AG04449 (cell line): ENCODE results near the gene OSTC.
A peak's percentile ranks its signal among the peaks of the same experiment; 100 is the strongest.

Experiments used
- CTCF ChIA-PET: fragments of 350-600 bp; formaldehyde crosslinking; extraction: SDS; loops from one replicate; lab custom pipeline; 2021; ENCODE audit warnings: antibody characterized with exemption; lab: Yijun Ruan, JAX
- POLR2A ChIA-PET: fragments of 400-600, 350-600 bp; formaldehyde crosslinking; extraction: SDS; loops from one replicate; lab custom pipeline; 2020; ENCODE audit warnings: antibody characterized with exemption, inconsistent platforms; lab: Yijun Ruan, JAX
- DNase-seq: peaks from one replicate; pipeline ENCODE4 v3.0.0-alpha.2; 2010; ENCODE audit warnings: low read depth, low spot score
- H3K4me3 ChIP-seq: 2 replicates; pipeline ENCODE4 v1.5.1; 2011; ENCODE audit warnings: low read depth, mild to moderate bottlenecking, control low read depth, low read length
- CTCF ChIP-seq: IDR thresholded peaks from one replicate; pipeline ENCODE4 v1.5.1; 2011; ENCODE audit warnings: mild to moderate bottlenecking, moderate library complexity, low read length, control low read depth, inconsistent platforms; ENCODE audit not compliant: insufficient read depth; ENCODE audit errors: missing control alignments

OSTC gene

GRCh38 chr4:108611365-108611764, 39.0 kb upstream of the OSTC start:
- no peak for DNase-seq
- peak; percentile 15 for TF ChIP-seq CTCF
- ChIA-PET CTCF (interaction anchor here (0.7 to 1.6 kb wide), 8 partner anchors 9 to 597 kb away, joined by 3 to 5 read pairs (median 4); partner anchors contain the start of gene RPL34), POLR2A (interaction anchor here (0.5 to 1.4 kb wide), 2 partner anchors 9 to 16 kb away, joined by 3 to 5 read pairs; partner anchors contain the start of gene RPL34)
- peak overlapping the region; percentile 49 for H3K4me3 ChIP-seq

- ChIA-PET POLR2A (no interaction called here), CTCF (interaction anchor here (0.6 to 1.5 kb wide), 4 partner anchors 8 to 41 kb away, joined by 3 to 4 read pairs (median 3); partner anchors contain the start of gene RPL34)
- TF ChIP-seq CTCF, result no peak
- DNase-seq, result no peak
- no peak overlapping the region for H3K4me3 ChIP-seq
Measured at GRCh38 chr4:108612365-108612764, 38.0 kb upstream of the OSTC start.

- H3K4me3 ChIP-seq, result peak overlapping the region; percentile 55
- POLR2A ChIA-PET, result interaction anchor here (0.8 to 1.3 kb wide), 5 partner anchors 8 to 262 kb away, joined by 3 to 9 read pairs (median 4); partner anchors contain the start of gene OSTC
Measured at GRCh38 chr4:108619372-108620100, 30.9 kb upstream of the OSTC start.

GRCh38 chr4:108620101-108620932, 30.1 kb upstream of the OSTC start, which contains the start of gene RPL34:
Gene RPL34 (plus strand): TSS chr4:108620576. CDS start chr4:108621960, 1,384 bp downstream.
- peak; percentile 90 for DNase-seq
- CTCF ChIA-PET, result interaction anchor here (1.1 to 1.3 kb wide), 2 partner anchors 8 to 48 kb away, joined by 3 read pairs; no protein-coding TSS in a partner anchor
- peak within 1 kb of the TSS; percentile 98 for H3K4me3 ChIP-seq
- no peak for TF ChIP-seq CTCF
- POLR2A ChIA-PET, result interaction anchor here (0.6 to 1.3 kb wide), 7 partner anchors 9 to 683 kb away, joined by 3 to 9 read pairs (median 4); partner anchors contain the start of gene OSTC

More at GRCh38 chr4:108619372-108620100, 30.9 kb upstream of the OSTC start:
- TF ChIP-seq CTCF, result no peak
- no peak for DNase-seq
- CTCF ChIA-PET, result interaction anchor here (1.1 kb wide), 1 partner anchor 8 kb away, joined by 3 read pairs; no protein-coding TSS in a partner anchor

GRCh38 chr4:108620933-108621905, 29.2 kb upstream of the OSTC start:
- no peak for DNase-seq
- POLR2A ChIA-PET, result interaction anchor here (0.6 to 1.3 kb wide), 4 partner anchors 10 to 682 kb away, joined by 3 to 9 read pairs (median 6); partner anchors contain the start of gene OSTC
- TF ChIP-seq CTCF, result no peak

More at GRCh38 chr4:108620933-108621905, 29.2 kb upstream of the OSTC start:
- peak overlapping the region; percentile 98 for H3K4me3 ChIP-seq
- CTCF ChIA-PET, result interaction anchor here (1.1 to 1.3 kb wide), 2 partner anchors 9 to 48 kb away, joined by 3 read pairs; no protein-coding TSS in a partner anchor
